Measurements from ENCODE around the gene TTBK2. TPM values are rescaled to one million over a fixed set of nuclear protein-coding genes. Genes with fewer than 3 reads are reported as not detected.

The TTBK2 gene
- total RNA-seq, 1 experiment from 2014 or later: 18.6 TPM

- Mint-ChIP-seq H3K9me3 (no peaks in the 10 kb centered on the region), H3K4me1 (0 out of 2 replicates have a peak, but pooled peaks cover 4% of the 10 kb centered on the region), H3K36me3 (no peaks in the 10 kb centered on the region; the same call in 1 of the 2 replicates), H3K27ac (no peak overlapping the region), H3K4me3 (no peak overlapping the region), H3K27me3 (ENCODE audit: low read depth) (no peaks in the 10 kb centered on the region)
- ATAC-seq (no peak), DNase-seq (ENCODE audit: low spot score) (no peak)
- TF ChIP-seq NR3C1 (CRISPR knock-in tag; conservative IDR thresholded peaks at IDR 0.05; ENCODE audit: low read depth) (no peak), FOXK1 (CRISPR knock-in tag; IDR thresholded peaks at IDR 0.05) (no peak), ATF1 (CRISPR knock-in tag; IDR thresholded peaks at IDR 0.05) (no peak), TP53 (CRISPR knock-in tag; IDR thresholded peaks at IDR 0.05) (no peak), ZNF512 (CRISPR knock-in tag; IDR thresholded peaks at IDR 0.05; ENCODE audit: borderline replicate concordance) (no peak), ATF6 (CRISPR knock-in tag; IDR thresholded peaks at IDR 0.05) (no peak), IRF1 (CRISPR knock-in tag; IDR thresholded peaks at IDR 0.05) (no peak), ARID4B (CRISPR knock-in tag; IDR thresholded peaks at IDR 0.05; ENCODE audit: borderline replicate concordance) (no peak), GTF2I (CRISPR knock-in tag; conservative IDR thresholded peaks at IDR 0.05) (no peak), ETV6 (CRISPR knock-in tag; IDR thresholded peaks at IDR 0.05) (no peak), SP1 (CRISPR knock-in tag; conservative IDR thresholded peaks at IDR 0.05) (no peak), ZNF263 (CRISPR knock-in tag; IDR thresholded peaks at IDR 0.05; ENCODE audit: low read depth) (no peak), ZNF423 (CRISPR knock-in tag; IDR thresholded peaks at IDR 0.05) (no peak), FOXP4 (CRISPR knock-in tag; IDR thresholded peaks at IDR 0.05) (no peak), AFF4 (CRISPR knock-in tag; IDR thresholded peaks at IDR 0.05; ENCODE audit: borderline replicate concordance) (no peak)
- ChIA-PET CTCF (interaction anchor here (0.9 to 1.8 kb wide), 2 partner anchors 16 to 48 kb away, joined by 3 to 11 read pairs; no protein-coding TSS in a partner anchor), POLR2A (no interaction called here)
These were observed 135.0 kb downstream of the TTBK2 start for GRCh38 chr15:42785569-42785968.

All from WTC11 (cell line).